LNCAP (cell line): Measurements from ENCODE around the gene DPP8.

Experiments used
- CTCF ChIP-seq: fragments of 450-650 bp; IDR thresholded peaks from 2 replicates; pipeline ENCODE4 v1.5.1; 2017; ENCODE audit warnings: mild to moderate bottlenecking

DPP8 gene

GRCh38 chr15:65418596-65418995 lies 98.9 kb downstream of the DPP8 start:
- TF ChIP-seq CTCF = no peak

GRCh38 chr15:65416845-65417416 lies 100.6 kb downstream of the DPP8 start:
- TF ChIP-seq CTCF = no peak

- TF ChIP-seq CTCF = no peak
Measured at GRCh38 chr15:65414841-65415621, 102.5 kb downstream of the DPP8 start.

GRCh38 chr15:65413760-65414144 lies 103.7 kb downstream of the DPP8 start:
- no peak for TF ChIP-seq CTCF

- no peak for TF ChIP-seq CTCF
Measured at GRCh38 chr15:65413051-65413759, 104.3 kb downstream of the DPP8 start.

- TF ChIP-seq CTCF = no peak
Measured at GRCh38 chr15:65412556-65412955, 104.9 kb downstream of the DPP8 start.

- no peak for TF ChIP-seq CTCF
Measured at GRCh38 chr15:65411465-65412071, 105.9 kb downstream of the DPP8 start.
